Astrocyte of the cerebellum (primary cell): ENCODE results near the gene PLIN4.

Source experiments
- DNase-seq: peaks from one replicate; pipeline ENCODE4 v3.0.0-alpha.2; 2011; ENCODE audit warnings: low read depth
- H3K4me3 ChIP-seq: 2 replicates; pipeline ENCODE4 v1.5.1; 2011; ENCODE audit warnings: mild to moderate bottlenecking, low read depth, low read length, moderate library complexity
- CTCF ChIP-seq: IDR thresholded peaks from 2 replicates; pipeline ENCODE4 v1.5.1; 2012; ENCODE audit warnings: low read length, low read depth, moderate library complexity, mild to moderate bottlenecking; ENCODE audit errors: missing control alignments
- in situ Hi-C: cut with HindIII; loops from 2 replicates; pipeline ENCODE4 v1.10.0; 2017; ENCODE audit warnings: low sequenced_read_pairs

PLIN4 gene

DNA sequence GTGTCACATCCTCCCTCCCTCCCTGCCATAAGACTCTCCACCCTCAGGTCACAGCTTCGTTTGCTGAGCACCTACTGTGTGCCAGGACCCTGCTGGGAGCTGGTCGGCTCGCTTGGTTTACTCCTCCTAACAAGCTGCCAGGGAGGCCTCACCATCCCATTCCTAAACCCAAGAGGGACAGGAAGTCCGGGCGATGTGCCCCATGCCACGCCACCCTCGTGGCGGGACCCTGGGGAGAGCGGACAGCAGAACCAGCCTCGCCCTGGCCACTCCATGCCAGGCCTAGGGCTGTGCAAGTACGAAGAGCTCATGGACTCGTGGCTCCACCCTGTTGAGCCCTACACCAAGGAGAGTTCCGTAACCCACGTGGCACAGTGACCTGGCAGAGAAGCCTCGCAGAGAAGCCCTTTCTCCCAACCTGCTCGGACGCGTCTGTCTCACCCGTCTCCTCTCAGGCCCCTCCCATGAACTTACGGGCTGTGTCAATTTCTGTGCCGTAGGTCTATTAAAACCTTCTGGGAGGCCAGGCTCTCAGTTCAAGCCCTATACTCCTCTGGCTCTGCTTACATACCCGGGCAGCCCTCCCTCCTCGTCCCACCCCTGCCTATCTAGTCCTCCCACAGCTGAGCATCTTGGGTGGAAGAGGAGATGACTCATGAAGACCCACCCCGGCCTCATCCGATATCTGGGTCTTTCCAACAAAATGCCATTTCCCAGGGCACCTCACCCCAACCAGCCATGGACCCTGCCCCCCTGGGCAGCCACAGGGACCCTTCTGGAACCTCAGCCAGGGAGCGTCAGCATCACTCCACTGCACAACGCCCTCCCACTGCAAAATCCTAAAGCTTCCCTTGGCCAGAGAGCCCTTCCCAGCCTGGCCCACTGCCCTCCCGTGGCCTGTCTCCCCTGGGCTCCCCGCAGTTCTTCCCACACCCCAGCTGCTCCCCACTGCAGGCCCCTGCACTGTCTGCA, 63.3 kb downstream of the PLIN4 start:
- in situ Hi-C loops: no loop called here
- DNase-seq: no peak
- TF ChIP-seq CTCF: no peak
- peak overlapping the region; percentile 80 for H3K4me3 ChIP-seq

- H3K4me3 ChIP-seq: no peak overlapping the region
- no peak for TF ChIP-seq CTCF
- DNase-seq: no peak
- in situ Hi-C loops: no loop called here
Measured at GRCh38 chr19:4453232-4454179, 64.8 kb downstream of the PLIN4 start.

GRCh38 chr19:4452230-4452990, 65.9 kb downstream of the PLIN4 start:
- TF ChIP-seq CTCF: no peak
- H3K4me3 ChIP-seq: no peak overlapping the region
- DNase-seq: no peak
- in situ Hi-C loops: no loop called here
